GM23338 (cell line): Measurements from ENCODE around the gene SWT1. TPM values are rescaled to one million over a fixed set of nuclear protein-coding genes. Genes with fewer than 3 reads are reported as not detected.
"Not testable (repeated sequence)": the region's sequence is repeated elsewhere in the genome, so short reads cannot be mapped to it uniquely, and the experiment has no call there.

Experiments
- ATAC-seq: fragments of 200-7000 bp; cut with Tn5 transposase; 3 replicates; pipeline ENCODE4 v1.9.1; 2020
- DNase-seq: peaks from one replicate; pipeline ENCODE4 v3.0.0-alpha.2; 2015; ENCODE audit warnings: low spot score
- H2AFZ ChIP-seq: fragments of 200-600 bp; sonication (generic); 2 replicates; pipeline ENCODE4 v1.8.0; 2016; ENCODE audit warnings: antibody characterized with exemption, mild to moderate bottlenecking, moderate library complexity
- H3F3A ChIP-seq: fragments of 200-600 bp; sonication (generic); replicated peaks from 2 replicates; pipeline ENCODE4 v1.8.0; 2017; ENCODE audit warnings: antibody characterized with exemption, mixed run types, low read depth
- H3K27ac ChIP-seq: fragments of 200-600 bp; sonication (generic); 2 replicates; pipeline ENCODE4 v1.6.1; 2016; ENCODE audit warnings: low read depth
- H3K27me3 ChIP-seq: fragments of 200-600 bp; sonication (generic); 2 replicates; pipeline ENCODE4 v1.8.0; 2016; ENCODE audit warnings: mild to moderate bottlenecking, mixed run types, moderate library complexity; ENCODE audit not compliant: insufficient read depth
- H3K36me3 ChIP-seq: fragments of 200-600 bp; sonication (generic); 2 replicates; pipeline ENCODE4 v1.8.0; 2016; ENCODE audit warnings: mild to moderate bottlenecking; ENCODE audit not compliant: insufficient read depth
- H3K4me1 ChIP-seq: fragments of 200-600 bp; sonication (generic); 2 replicates; pipeline ENCODE4 v1.8.0; 2016; ENCODE audit warnings: mild to moderate bottlenecking, moderate library complexity; ENCODE audit not compliant: insufficient read depth
- H3K4me2 ChIP-seq: fragments of 200-600 bp; sonication (generic); 2 replicates; pipeline ENCODE4 v1.7.1; 2017; ENCODE audit warnings: mixed run types
- H3K4me3 ChIP-seq: fragments of 200-600 bp; sonication (generic); 2 replicates; pipeline ENCODE4 v1.6.1; 2016; ENCODE audit warnings: mixed run types
- H3K79me2 ChIP-seq: fragments of 200-600 bp; sonication (generic); replicated peaks from 2 replicates; pipeline ENCODE4 v1.8.0; 2017; ENCODE audit warnings: mild to moderate bottlenecking; ENCODE audit not compliant: insufficient read depth
- H3K9me2 ChIP-seq: fragments of 200-600 bp; sonication (generic); 2 replicates; pipeline ENCODE4 v1.8.0; 2017; ENCODE audit not compliant: insufficient read depth
- H4K20me1 ChIP-seq: fragments of 200-600 bp; sonication (generic); replicated peaks from 2 replicates; pipeline ENCODE4 v1.8.0; 2017; ENCODE audit warnings: mild to moderate bottlenecking; ENCODE audit not compliant: insufficient read depth
- H3K27ac Mint-ChIP-seq: 2 replicates; pipeline ENCODE4 v1.8.0; 2020; ENCODE audit warnings: inconsistent platforms, mild to moderate bottlenecking, moderate library complexity, mixed read lengths
- H3K27me3 Mint-ChIP-seq: 3 replicates; pipeline ENCODE4 v1.8.0; 2022; ENCODE audit warnings: low read depth, mild to moderate bottlenecking, moderate library complexity, mixed read lengths, inconsistent platforms; ENCODE audit not compliant: insufficient read depth, poor library complexity
- H3K36me3 Mint-ChIP-seq: 3 replicates; pipeline ENCODE4 v1.8.0; 2021; ENCODE audit warnings: low read depth, mild to moderate bottlenecking, inconsistent platforms, moderate library complexity, mixed read lengths
- H3K4me1 Mint-ChIP-seq: 3 replicates; pipeline ENCODE4 v1.8.0; 2020; ENCODE audit warnings: mild to moderate bottlenecking, inconsistent platforms, mixed read lengths
- H3K4me3 Mint-ChIP-seq: 3 replicates; pipeline ENCODE4 v1.8.0; 2021; ENCODE audit warnings: moderate library complexity, mild to moderate bottlenecking, inconsistent platforms, mixed read lengths
- H3K9me3 Mint-ChIP-seq: 3 replicates; pipeline ENCODE4 v1.8.0; 2020; ENCODE audit warnings: moderate library complexity, mild to moderate bottlenecking, inconsistent platforms, mixed read lengths
- CREB1 ChIP-seq: fragments of 250-450 bp; sonication (Bioruptor Pico); IDR thresholded peaks from 2 replicates; pipeline ENCODE4 v1.5.0; 2020; ENCODE audit warnings: low read depth, mild to moderate bottlenecking, moderate library complexity
- EZH2 ChIP-seq: fragments of 200-600 bp; sonication (generic); IDR thresholded peaks from one replicate; pipeline ENCODE4 v1.8.0; 2017; ENCODE audit warnings: antibody characterized with exemption, mild to moderate bottlenecking, low read depth; ENCODE audit not compliant: unreplicated experiment
- NANOG ChIP-seq: IDR thresholded peaks from 2 replicates; pipeline ENCODE4 v1.6.1; 2016; ENCODE audit warnings: antibody characterized with exemption, borderline replicate concordance
- POLR2AphosphoS5 ChIP-seq: IDR thresholded peaks from 2 replicates; pipeline ENCODE4 v1.6.1; 2016; ENCODE audit warnings: antibody characterized with exemption, low read depth
- STAT1 ChIP-seq: IDR thresholded peaks from one replicate; pipeline ENCODE4 v1.6.1; 2016; ENCODE audit warnings: antibody characterized with exemption; ENCODE audit not compliant: unreplicated experiment
- ZNF114 ChIP-seq: fragments of 250-450 bp; sonication (Bioruptor Pico); IDR thresholded peaks from 2 replicates; pipeline ENCODE4 v1.5.0; 2020; ENCODE audit warnings: mild to moderate bottlenecking, moderate library complexity
- ZNF331 ChIP-seq: fragments of 250-450 bp; sonication (Bioruptor Pico); IDR thresholded peaks from 2 replicates; pipeline ENCODE4 v1.5.0; 2020; ENCODE audit warnings: low read depth, mild to moderate bottlenecking, moderate library complexity
- polyA plus RNA-seq: library from polyadenylated mRNA; unstranded; fragments of >200 nt; fragmentation: Nextera tagmentation; extraction: Ambion mirVana; gene quantifications from 2 replicates; pipeline ENCODE4 v1.2.1, GENCODE V29; 2016
- total RNA-seq: library from RNA; depleted of rRNA; stranded (reverse); fragments of >200 nt; shearing (Covaris generic); gene quantifications from 2 replicates; pipeline ENCODE4 v1.2.3, GENCODE V29; 2014
- TF ChIP-seq, protein P1 (sequence below): IDR thresholded peaks from one replicate; pipeline ENCODE4 v1.6.1; 2018; ENCODE audit warnings: antibody characterized with exemption; ENCODE audit not compliant: unreplicated experiment
- TF ChIP-seq, protein P2 (sequence below): IDR thresholded peaks from 2 replicates; pipeline ENCODE4 v1.6.1; 2016; ENCODE audit warnings: antibody characterized with exemption
- TF ChIP-seq, protein P3 (sequence below), 2 experiments: fragments of 200-600 bp in 1 of 2; sonication (generic) in 1 of 2; conservative IDR thresholded peaks; 2 replicates each; pipeline versions ENCODE4 v1.5.1 to v1.6.1; 2016 to 2017; ENCODE audit warnings: antibody characterized with exemption in 2 of 2, low read depth in 2 of 2, mild to moderate bottlenecking in 2 of 2, moderate library complexity in 1 of 2

The SWT1 gene
- total and polyA plus RNA-seq, 2 experiments from 2014 or later, result 3.6 to 5.7 TPM

DNA sequence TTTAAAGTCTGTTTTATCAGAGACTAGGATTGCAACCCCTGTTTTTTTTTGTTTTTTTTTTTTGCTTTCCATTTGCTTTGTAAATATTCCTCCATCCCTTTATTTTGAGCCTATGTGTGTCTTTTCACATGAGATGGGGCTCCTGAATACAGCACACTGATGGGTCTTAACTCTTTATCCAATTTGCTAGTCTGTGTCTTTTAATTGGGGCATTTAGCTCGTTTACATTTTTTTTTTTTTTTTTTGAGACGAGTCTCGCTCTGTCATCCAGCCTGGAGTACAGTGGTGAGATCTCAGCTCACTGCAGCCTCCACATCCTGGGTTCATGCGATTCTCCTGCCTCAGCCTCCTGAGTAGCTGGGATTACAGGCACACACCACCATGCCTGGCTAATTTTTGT lies 41.7 kb downstream of the SWT1 start:
- not testable (repeated sequence) for H3K27me3 ChIP-seq, H3K4me3 ChIP-seq, H3K9me2 ChIP-seq, H3K4me1 Mint-ChIP-seq, H3K4me1 ChIP-seq, H3K27ac ChIP-seq, DNase-seq, H3K4me3 Mint-ChIP-seq, H3K27me3 Mint-ChIP-seq, H3K36me3 ChIP-seq, H2AFZ ChIP-seq, H3F3A ChIP-seq, ATAC-seq, H3K4me2 ChIP-seq, H3K27ac Mint-ChIP-seq, H3K79me2 ChIP-seq, H4K20me1 ChIP-seq
- Mint-ChIP-seq H3K9me3 (peaks cover 36% of the 10 kb centered on the region), H3K36me3 (peaks cover 32% of the 10 kb centered on the region)

DNA sequence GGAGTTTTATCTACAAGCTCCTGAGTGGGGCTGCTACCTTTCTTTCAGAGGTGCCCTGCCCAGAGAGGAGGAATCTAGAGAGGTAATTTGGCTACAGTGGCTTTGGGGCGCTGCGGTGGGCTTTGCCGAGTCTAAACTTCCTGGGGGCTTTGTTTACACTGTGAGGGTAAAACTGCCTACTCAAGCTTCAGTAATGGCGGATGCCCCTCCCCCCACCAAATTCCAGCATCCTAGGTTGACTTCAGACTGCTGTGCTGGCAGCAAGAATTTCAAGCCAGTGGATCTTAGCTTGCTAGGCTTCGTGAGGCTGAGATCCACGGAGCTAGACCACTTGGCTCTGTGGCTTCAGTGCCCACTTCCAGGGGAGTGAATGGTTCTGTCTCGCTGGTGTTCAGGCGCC lies 43.9 kb downstream of the SWT1 start:
- Mint-ChIP-seq H3K4me3 (no peak overlapping the region), H3K27me3 (peaks cover 3% of the 10 kb centered on the region), H3K36me3 (peaks cover 32% of the 10 kb centered on the region), H3K27ac (no peak overlapping the region), H3K4me1 (peaks cover 2% of the 10 kb centered on the region; the same call in 1 of the 3 replicates), H3K9me3 (peaks cover 36% of the 10 kb centered on the region)
- Histone ChIP-seq H3F3A (no peaks in the 10 kb centered on the region), H3K27me3 (no peaks in the 10 kb centered on the region), H3K36me3 (no peaks in the 10 kb centered on the region), H3K27ac (no peak overlapping the region), H3K9me2 (no peaks in the 10 kb centered on the region), H2AFZ (0 out of 2 replicates have a peak overlapping the region, but pooled peaks have one; percentile 18), H3K79me2 (no peaks in the 10 kb centered on the region), H3K4me2 (no peak overlapping the region), H3K4me3 (no peak overlapping the region), H4K20me1 (no peaks in the 10 kb centered on the region), H3K4me1 (no peaks in the 10 kb centered on the region)
- ATAC-seq (no peak), DNase-seq (peak; percentile 57)
- no peak for TF ChIP-seq EZH2
- no peak for TF ChIP-seq NANOG
- TF ChIP-seq, protein P1, sequence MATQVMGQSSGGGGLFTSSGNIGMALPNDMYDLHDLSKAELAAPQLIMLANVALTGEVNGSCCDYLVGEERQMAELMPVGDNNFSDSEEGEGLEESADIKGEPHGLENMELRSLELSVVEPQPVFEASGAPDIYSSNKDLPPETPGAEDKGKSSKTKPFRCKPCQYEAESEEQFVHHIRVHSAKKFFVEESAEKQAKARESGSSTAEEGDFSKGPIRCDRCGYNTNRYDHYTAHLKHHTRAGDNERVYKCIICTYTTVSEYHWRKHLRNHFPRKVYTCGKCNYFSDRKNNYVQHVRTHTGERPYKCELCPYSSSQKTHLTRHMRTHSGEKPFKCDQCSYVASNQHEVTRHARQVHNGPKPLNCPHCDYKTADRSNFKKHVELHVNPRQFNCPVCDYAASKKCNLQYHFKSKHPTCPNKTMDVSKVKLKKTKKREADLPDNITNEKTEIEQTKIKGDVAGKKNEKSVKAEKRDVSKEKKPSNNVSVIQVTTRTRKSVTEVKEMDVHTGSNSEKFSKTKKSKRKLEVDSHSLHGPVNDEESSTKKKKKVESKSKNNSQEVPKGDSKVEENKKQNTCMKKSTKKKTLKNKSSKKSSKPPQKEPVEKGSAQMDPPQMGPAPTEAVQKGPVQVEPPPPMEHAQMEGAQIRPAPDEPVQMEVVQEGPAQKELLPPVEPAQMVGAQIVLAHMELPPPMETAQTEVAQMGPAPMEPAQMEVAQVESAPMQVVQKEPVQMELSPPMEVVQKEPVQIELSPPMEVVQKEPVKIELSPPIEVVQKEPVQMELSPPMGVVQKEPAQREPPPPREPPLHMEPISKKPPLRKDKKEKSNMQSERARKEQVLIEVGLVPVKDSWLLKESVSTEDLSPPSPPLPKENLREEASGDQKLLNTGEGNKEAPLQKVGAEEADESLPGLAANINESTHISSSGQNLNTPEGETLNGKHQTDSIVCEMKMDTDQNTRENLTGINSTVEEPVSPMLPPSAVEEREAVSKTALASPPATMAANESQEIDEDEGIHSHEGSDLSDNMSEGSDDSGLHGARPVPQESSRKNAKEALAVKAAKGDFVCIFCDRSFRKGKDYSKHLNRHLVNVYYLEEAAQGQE, result no peak
- no peak for TF ChIP-seq CREB1 (CRISPR knock-in tag)
- TF ChIP-seq, protein P2, sequence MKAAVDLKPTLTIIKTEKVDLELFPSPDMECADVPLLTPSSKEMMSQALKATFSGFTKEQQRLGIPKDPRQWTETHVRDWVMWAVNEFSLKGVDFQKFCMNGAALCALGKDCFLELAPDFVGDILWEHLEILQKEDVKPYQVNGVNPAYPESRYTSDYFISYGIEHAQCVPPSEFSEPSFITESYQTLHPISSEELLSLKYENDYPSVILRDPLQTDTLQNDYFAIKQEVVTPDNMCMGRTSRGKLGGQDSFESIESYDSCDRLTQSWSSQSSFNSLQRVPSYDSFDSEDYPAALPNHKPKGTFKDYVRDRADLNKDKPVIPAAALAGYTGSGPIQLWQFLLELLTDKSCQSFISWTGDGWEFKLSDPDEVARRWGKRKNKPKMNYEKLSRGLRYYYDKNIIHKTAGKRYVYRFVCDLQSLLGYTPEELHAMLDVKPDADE, result no peak
- no peak for TF ChIP-seq ZNF114 (CRISPR knock-in tag)
- no peak for TF ChIP-seq POLR2AphosphoS5
- no peak for TF ChIP-seq STAT1
- TF ChIP-seq, protein P3, sequence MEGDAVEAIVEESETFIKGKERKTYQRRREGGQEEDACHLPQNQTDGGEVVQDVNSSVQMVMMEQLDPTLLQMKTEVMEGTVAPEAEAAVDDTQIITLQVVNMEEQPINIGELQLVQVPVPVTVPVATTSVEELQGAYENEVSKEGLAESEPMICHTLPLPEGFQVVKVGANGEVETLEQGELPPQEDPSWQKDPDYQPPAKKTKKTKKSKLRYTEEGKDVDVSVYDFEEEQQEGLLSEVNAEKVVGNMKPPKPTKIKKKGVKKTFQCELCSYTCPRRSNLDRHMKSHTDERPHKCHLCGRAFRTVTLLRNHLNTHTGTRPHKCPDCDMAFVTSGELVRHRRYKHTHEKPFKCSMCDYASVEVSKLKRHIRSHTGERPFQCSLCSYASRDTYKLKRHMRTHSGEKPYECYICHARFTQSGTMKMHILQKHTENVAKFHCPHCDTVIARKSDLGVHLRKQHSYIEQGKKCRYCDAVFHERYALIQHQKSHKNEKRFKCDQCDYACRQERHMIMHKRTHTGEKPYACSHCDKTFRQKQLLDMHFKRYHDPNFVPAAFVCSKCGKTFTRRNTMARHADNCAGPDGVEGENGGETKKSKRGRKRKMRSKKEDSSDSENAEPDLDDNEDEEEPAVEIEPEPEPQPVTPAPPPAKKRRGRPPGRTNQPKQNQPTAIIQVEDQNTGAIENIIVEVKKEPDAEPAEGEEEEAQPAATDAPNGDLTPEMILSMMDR (conservative IDR thresholded peaks at IDR 0.05; ENCODE audit: low read depth in 2 of 2), result no peak
- TF ChIP-seq ZNF331 (CRISPR knock-in tag), result no peak
